GM18868 (cell line): ENCODE measurements around the gene CISD3.
"Not testable (repeated sequence)": the region's sequence is repeated elsewhere in the genome, so short reads cannot be mapped to it uniquely, and the experiment has no call there.

ENCODE experiments used
- ATAC-seq: cut with Tn5 transposase; IDR thresholded peaks from one replicate; pipeline ENCODE4 v1.9.1; 2021; ENCODE audit warnings: mild to moderate bottlenecking, moderate library complexity; ENCODE audit not compliant: unreplicated experiment

The CISD3 gene

GRCh38 chr17:38707678-38708351, 22.3 kb upstream of the CISD3 start:
- ATAC-seq, result no peak

GRCh38 chr17:38709104-38709820, 20.9 kb upstream of the CISD3 start:
- no peak for ATAC-seq

- ATAC-seq, result no peak
Measured at GRCh38 chr17:38709864-38710603, 20.1 kb upstream of the CISD3 start.

- ATAC-seq, result no peak
Measured at GRCh38 chr17:38710604-38710962, 19.6 kb upstream of the CISD3 start.

GRCh38 chr17:38710985-38711384, 19.2 kb upstream of the CISD3 start:
- no peak for ATAC-seq

GRCh38 chr17:38711792-38712571, 18.2 kb upstream of the CISD3 start:
- ATAC-seq, result no peak

- no peak for ATAC-seq
Measured at GRCh38 chr17:38712593-38712992, 17.5 kb upstream of the CISD3 start.

GRCh38 chr17:38713456-38714075, 16.6 kb upstream of the CISD3 start:
- ATAC-seq, result no peak

GRCh38 chr17:38715216-38715943, 14.8 kb upstream of the CISD3 start:
- ATAC-seq, result no peak

- no peak for ATAC-seq
Measured at GRCh38 chr17:38716368-38717005, 13.7 kb upstream of the CISD3 start.

GRCh38 chr17:38717139-38717745, 12.9 kb upstream of the CISD3 start:
- ATAC-seq, result no peak

GRCh38 chr17:38719289-38719942, 10.7 kb upstream of the CISD3 start:
- ATAC-seq, result no peak

GRCh38 chr17:38719943-38720641, 10.0 kb upstream of the CISD3 start:
- ATAC-seq, result no peak

GRCh38 chr17:38720941-38721340, 9.2 kb upstream of the CISD3 start:
- ATAC-seq, result no peak

GRCh38 chr17:38721802-38722201, 8.3 kb upstream of the CISD3 start:
- ATAC-seq, result no peak

GRCh38 chr17:38724337-38724988, 5.7 kb upstream of the CISD3 start:
- no peak for ATAC-seq

GRCh38 chr17:38725066-38725465, 5.1 kb upstream of the CISD3 start:
- ATAC-seq, result no peak

- ATAC-seq, result not testable (repeated sequence)
Measured at GRCh38 chr17:38726145-38726544, 4.0 kb upstream of the CISD3 start.
